Right forelimb (tissue), 1 donor: ENCODE results near the gene ZNF697.
"Not testable (repeated sequence)": the region's sequence is repeated elsewhere in the genome, so short reads cannot be mapped to it uniquely, and the experiment has no call there.

Source experiments
- DNase-seq: peaks from one replicate; pipeline ENCODE4 v3.0.0-alpha.2; 2018

Gene ZNF697

DNA sequence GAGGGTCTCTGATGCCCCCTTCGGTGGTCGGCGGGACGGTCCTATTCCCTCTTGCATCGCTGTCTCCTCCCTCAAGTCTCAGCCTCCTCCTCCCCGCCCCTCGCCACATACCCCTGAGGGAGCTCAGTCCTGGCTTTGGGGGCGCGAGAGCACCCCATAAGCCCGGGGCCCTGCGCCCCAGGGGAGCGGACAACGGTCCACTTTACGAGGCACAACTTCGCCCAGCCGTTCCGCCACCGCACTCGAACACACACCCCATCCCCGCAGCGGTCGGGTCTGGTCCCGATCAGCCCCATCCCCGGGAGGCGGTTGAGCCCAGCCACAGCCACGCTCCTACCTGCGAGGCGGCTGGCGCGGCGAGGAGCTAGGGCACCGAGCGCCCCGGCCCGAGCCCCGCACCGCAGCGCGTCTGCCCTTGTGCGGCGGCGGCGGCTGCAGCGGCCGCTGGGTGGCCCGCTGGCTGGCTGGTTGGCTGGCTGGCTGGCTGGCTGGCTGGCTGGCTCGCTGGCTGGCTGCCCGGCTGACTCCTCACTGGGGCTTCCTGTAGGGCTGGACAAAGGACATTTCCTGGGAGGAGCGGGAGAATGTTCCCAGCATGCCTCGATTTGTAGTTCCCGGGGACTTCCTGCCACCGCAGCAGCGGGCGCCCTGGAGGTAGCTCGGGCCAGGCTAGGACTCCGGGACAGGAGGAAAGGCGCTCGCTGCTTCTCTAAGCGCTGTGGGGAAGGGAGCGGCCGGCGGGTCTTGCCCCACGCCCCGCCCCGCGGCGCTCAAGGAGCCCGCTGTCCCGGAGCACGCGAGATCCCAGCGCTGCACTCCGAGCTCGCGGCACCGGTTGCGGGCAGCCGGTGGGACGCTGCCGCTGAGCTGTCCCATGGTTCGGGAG lies at the start of gene ZNF697:
Gene ZNF697, minus strand, starts transcription at position 533 of the 886 bp plus-strand sequence. CDS start 22,166 bp downstream, outside the sequence.
- DNase-seq: peak; percentile 97

DNA sequence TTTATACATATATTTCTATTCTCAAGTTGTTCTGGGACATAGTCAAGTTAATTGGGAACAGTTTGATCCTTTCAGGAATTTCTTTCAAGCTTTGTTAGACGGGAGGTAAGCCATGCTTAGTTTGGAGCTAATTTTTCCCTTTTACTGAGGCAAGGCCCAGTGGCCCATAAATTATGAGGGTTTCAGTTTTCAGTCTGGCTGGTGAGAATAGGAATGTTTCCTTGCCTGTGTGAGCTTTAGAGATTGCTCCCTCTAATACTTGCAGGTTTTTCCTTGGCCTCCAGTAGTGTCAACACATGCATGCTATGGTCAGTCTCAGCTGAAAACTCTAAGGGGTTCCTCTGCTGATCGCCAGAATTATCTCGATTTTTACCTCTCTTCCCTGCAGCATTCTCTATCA lies 49.5 kb upstream of the ZNF697 start:
- no peak for DNase-seq

DNA sequence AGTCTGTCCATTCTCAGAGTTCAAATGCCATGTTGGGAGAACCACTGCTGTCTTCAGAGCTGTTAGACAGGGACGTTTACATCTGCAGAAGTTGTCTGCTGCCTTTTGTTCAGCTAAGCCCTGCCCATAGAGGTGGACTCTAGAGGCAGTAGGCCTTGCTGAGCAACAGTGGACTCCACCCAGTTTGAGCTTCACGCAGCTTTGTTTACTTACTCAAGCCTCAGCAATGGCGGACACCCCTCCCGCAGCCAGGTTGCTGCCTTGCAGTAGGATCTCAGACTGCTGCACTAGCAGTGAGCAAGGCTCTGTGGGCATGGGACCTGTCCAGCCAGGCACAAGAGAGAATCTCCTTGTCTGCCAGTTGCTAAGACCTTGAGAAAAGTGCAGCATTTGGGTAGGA lies 48.8 kb upstream of the ZNF697 start:
- not testable (repeated sequence) for DNase-seq

DNA sequence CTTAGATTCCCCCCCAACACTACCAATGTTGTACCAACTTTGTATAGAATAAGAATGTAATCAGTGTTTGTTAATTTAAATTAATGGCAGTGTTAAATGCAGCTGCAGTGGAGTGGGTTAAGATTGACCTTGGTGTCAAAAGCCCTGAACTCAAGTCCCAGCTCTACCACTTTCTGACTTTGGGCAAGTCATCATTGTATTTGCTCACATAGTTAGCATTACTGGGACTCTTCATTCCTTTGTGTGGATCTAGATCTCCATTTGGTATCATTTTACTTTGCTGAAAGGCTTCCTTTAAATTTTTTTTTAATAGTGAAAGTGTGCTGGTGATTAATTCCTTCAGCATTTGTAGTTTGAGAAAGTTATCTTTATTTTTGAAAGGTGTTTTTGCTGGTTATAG lies 41.4 kb upstream of the ZNF697 start:
- DNase-seq: no peak

DNA sequence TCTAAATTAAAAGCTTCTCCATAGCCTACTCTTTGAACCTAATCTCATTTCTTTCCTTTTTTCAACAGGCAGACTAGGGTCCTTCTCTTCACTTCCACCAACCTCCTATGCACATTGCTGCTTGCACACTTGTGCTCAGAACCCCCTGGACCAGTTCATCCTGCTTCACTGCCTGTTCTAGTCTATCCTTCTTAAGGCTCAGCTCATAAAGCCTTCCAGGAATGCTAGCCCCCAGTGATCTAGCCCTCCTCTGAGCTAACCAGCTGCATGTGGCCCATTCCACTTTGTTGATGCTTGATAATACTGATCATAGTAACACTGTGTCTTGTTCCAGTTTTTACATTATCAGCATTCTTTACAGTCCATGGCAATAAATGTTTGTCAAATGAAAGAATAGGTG lies 40.7 kb upstream of the ZNF697 start:
- no peak for DNase-seq

DNA sequence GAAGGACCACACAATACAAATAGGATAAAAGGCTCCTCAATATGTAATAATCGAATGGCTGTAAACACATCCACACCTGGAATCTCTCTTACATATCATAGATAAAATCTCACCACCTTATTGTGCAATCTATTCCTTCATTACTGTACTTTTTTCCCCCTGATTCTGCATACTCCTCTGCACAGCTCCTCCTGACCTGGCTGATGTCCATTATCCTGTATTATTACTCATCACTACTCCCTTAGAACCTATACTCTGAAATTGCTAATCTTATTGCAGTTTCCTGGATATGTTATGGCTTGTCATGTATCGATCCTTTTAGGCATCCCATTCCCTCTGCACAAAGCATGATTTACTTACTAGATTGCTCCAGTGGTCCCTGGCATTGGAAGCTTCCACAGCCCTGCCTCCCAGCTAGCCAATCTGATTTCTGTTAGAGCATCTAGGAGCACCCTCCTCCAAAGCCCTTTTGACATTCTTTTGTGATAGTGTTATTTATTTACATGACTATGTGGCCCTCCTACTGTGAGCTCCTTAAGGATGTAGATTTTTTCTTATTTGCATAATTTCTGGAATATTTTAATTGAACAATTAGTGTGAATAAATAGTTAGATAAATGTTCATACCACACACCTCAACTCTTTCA lies 39.5 kb upstream of the ZNF697 start:
- no peak for DNase-seq

DNA sequence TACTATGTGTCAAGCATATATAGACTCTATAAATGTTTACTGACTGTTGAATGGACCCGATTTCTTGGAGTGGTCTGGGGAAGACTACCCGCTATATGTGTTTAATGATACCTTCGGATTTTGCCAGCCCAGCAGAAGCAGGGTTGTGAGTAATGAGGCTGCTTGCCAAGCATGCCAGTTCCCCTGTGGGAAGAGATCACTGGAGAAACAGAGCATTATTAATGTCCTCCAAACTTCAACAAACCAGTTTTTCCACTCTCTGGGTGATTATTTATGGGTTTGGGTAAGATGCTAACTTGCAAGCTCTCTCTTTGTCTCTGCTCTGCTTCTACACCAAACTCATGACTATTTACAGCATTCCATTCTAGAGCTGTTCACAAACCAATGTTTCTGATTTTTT lies 38.6 kb upstream of the ZNF697 start:
- no peak for DNase-seq

DNA sequence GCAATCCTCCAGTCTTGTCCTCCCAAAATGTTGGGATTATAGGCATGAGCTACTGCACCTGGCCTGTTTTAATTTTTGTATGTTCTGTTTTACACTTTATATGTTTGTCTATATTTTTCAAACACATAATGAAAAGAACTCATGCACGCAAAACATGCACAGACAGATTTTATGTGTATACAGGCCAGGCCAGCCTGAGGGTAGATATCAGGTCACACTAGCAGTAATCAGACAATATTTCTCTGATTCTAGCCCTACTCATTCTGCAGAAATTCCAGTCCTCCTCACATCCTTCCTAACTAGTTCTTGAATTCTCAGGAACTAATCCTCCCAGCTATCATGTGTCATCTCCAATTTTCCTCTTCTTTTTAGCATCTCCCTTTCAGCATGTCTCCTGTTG lies 35.8 kb upstream of the ZNF697 start:
- DNase-seq: no peak

DNA sequence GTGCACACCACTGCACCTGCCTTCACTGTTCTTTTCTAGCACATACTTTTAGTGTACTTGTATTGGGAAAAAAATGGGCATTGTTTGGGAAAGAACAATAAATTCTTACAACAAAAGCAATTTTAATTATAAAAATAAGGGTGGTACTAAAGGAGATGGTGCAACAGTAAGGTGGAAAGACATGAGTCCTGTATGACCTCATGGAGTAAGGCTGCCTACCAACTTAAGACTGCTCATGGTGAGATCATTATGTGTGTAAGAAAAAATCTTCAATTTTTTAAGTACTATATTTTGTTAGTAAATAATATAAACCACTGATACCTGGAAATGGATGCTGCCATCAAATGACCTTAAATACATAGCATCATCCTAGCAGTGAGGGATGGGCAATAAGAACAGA lies 34.1 kb upstream of the ZNF697 start:
- DNase-seq: no peak

DNA sequence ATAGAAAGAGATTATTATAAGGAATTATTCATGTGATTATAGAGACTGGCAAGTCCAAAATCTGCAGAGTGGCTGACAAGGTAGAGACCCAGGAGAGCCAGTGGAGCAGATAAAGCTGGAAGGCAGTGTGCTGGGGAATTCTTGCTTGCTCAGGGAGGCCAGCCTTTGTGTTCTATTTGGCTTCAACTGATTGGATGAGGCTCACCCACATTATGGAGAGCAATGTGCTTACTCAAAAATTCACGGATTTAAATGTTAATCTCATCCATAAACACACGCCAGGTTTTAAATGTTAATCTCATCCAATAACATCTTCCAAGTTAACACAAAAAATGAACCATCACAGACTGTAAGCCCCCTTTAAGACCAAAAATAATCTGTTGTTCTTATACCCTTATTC lies 33.5 kb upstream of the ZNF697 start:
- no peak for DNase-seq

DNA sequence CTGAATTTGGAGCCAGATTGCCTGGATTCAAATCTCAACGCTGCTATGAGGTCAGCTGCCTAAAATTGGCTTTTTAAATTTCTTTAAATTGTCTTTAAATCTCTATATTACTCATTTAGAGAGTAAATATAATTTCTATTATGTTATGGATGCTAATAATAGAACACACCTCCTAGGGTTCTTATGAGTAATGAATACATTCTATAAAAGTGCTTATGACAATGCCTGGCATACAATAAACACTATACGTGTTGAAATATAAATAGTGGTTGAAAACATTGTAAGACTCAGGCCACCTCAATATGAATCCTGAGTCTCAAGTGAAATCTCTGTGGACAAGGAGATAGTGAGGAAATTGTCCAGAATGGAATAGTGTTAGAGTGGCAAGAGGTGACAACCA lies 32.7 kb upstream of the ZNF697 start:
- DNase-seq: no peak

DNA sequence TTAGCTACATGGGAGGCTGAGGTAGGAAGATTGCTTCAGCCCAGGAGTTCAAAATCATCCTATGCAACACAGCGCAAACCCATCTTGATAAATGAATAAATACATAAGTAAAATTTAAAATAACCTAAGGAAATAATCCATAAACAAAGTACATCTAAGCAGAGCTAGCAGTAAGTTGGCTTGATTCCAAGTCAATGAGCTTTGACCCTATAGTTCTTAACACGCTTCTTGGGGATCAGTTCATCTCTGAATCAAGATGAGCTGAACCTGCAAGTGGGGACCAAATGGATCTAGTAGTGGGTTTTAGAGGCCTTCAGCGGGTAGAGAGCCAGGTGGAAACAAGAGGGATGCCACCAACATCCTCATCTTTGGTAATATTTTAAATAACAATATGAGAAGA lies 32.1 kb upstream of the ZNF697 start:
- no peak for DNase-seq

DNA sequence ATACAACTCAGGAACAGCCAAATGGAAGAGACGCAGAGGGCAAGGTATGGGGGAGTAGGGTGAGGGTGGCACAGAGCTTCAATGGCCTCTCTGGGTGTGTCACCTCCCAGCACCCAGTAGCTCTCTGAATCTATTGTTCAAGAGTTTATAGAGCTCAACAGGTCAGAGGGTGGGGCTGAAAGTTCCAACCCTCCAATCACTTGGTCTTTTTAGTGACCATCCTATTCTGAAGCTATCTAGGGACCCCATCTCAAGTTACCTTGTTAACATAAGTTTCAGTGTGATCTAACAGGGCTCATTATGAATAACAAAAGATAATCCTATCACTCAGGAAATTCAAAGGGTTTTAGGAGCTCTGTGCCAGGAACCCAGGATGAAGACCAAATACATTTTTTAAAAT lies 31.2 kb upstream of the ZNF697 start:
- DNase-seq: no peak

DNA sequence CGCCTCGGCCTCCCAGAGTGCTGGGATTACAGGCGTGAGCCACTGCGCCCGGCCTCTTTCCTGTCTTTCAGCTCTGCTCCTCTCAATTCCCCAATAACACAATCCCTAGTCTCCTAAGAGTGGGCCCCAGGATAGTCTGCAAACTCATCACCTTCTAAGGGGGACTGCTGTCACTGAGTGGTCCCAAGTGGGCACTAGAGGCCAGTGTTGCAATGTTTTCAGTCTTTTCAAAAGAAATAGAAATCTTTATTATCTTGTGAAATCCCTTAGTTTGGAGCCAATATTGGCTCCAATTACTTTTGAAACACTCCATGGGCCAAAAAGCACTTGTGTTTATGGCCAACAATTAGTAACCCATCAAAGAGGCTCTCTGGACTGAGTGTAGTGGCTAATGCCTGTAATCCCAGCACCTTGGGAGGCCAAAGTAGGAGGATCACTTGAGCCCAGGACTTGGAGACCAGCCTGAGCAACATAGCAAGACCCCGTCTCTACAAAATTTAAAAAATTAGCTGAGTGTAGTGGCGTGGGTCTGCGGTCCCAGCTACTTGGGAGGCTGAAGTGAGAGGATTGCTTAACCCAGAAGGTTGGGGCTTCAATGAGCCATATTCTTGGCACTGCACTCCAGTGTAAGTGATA lies 28.6 kb upstream of the ZNF697 start:
- no peak for DNase-seq

DNA sequence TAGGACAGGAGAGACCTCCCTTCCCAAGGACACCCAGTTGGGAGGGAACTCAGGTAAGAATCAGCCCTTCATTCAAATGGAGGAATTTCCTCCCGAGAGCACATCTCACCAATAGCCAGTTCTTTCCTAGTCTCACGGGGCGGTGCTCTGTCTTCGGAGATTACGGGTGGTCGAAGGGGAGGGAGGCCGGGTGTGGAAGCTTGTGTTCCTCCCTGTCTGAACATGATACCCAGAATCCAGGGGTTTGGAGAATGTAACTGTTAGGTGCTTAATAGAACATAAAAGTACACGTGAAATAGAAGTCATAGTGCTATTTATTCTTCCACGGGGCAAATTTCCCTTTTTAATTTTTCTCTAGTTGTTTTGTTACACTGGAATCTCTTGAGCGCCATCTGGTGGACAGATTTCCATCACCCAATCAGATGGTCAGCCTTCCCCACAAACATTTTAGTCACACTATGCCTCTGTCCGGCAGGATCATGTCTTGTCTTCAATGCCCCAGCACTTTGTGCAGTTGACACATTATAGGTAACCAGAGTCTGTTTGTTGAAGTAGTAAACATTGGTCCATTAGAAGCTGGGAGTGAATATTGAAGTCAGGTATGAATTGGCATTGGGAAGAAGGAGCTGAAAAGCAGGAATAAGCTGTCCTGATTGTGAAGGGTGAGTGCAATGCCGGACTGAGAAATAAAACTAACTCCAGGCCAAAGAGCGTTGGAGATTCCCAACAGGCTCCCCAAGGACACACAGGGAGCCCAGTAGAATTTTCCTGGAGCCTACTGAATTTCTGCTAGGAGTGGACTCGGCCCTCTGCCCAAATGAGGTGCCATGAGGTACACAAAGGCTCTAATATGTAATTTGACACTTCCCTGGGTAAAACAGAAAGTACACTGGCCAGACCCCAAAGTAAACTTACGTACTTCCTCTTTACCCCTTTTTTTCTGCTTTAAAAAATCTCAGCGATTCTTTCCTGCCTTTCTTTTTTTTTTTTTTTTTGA lies 27.6 kb upstream of the ZNF697 start:
- DNase-seq: peak; percentile 85

DNA sequence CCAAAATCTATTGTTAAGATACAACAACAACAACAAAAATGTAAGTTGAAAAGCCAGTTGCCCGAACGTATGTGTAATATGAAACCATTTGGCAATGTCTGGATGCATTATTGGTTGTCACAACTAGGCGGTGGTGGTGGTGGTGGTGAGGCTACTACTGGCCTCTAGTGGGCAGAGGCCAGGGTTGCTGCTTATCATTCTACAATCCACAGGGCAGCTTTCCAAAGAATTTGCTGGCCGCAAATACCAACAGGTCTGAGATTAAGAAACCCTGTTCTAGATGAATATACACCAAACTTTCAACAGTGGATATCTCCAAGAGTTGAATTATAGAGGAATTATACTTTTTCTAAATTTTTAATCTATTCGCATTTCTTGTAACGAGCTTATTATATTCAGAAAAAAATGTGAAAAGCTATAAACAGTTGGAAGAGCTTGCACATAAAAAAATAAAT lies 26.8 kb upstream of the ZNF697 start:
- no peak for DNase-seq

DNA sequence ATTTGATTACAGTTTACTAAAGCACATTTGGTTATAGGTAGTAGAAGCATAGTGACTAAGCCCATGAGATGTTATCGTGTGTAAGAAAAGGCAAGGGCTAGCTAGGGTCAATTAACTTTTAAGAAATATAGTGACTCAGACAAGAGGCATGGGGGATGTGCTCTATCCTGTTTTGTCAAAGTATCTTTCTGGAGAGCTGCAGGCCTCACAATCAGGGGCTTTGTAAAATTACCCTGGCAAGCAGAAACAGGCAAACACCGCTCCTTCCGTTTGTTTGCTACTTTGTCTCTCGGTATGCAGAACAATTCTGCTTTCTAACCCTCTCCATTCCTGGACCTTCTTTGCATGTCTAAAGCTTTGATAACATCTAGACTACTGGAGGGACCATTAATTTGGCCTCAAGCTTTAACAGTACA lies 26.1 kb upstream of the ZNF697 start:
- no peak for DNase-seq

DNA sequence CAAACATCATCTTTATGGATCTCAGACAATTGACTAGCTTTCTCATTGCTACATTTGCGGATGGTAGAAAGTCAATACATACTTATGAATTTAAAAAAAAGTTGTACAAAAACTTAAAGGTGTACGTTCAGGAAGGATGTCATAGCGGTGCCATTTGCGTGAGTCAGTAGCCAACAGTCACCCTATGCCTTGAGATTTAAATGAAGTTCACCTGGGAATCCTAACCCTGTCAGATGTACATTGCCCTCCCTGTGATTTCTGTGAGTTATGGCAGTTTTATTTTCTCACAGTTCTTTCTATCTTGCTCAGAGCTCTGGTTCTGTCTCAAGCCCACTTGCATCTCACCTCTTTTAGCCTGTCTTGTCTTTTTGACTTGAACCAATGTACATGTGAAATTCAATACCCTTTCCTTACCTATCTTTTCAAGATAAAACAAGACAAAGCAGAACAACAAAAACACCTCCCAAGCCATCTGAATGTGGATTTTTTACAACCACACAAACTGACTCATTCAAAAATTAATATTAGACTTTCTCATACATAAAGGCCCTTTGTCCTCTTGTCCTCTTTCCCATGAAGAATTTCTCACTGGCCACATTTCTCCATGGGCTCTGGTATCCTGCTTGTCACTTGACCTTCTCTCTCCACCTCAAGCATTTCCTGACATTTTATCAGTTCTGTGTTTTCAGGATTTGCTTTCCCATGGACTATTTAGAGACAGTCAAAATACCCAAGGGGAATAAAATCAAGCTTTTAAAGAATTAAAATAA lies 25.3 kb upstream of the ZNF697 start:
- DNase-seq: no peak

DNA sequence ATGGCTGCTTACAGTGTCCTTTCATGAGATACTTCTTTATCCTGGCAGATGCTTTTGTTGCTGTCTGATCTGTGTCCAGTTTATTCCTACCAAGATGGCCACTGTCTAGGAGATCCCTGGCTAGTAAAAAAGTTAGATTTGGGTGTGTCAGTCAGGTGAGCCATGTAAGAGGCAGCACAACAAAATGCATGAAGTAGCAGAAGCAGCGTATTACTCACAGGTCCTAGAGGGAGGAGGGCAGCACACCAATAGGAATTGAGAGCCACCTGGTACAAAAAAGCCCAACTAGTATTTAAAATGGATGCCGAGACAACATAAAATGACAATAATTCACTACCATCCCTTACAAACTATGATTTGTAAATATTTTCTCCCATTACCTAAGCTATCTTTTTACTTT lies 22.8 kb upstream of the ZNF697 start:
- no peak for DNase-seq

DNA sequence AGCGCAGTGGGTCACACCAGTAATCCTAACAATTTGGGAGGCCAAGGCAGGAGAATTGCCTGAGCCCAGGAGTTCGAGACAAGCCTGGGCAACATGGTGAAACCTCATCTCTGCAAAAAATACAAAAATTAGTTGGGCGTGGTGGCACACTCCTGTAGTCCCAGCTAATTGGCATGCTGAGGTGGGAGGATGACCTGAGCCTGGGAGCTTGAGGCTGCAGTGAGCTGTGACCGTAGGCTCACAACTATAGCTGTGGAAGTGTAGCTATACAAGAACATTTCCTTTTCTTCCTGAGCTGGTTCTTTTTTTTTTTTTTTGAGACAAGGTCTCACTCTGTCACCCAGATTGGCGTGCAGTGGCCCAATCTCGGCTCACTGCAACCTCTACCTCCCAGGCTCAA lies 19.1 kb upstream of the ZNF697 start:
- DNase-seq: no peak

DNA sequence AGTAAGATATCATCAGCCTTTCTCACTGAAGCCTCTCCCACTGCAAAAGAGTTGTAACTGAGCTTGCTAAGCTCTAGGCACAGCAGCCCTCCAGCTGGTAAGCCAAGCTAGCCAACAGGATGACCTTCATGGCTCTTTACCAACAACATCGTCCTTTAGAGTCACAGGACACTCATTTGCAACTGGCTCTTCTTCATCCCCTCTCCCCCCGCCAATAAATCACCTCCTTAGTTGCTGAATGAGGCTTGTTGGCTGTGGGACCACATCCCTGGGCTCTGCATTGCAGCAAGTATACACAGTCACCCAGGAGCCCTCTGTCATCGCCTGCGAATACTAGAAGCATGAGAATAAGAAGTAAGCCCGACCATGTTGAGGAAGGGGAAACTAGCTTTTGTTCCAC lies 16.0 kb upstream of the ZNF697 start:
- DNase-seq: no peak

DNA sequence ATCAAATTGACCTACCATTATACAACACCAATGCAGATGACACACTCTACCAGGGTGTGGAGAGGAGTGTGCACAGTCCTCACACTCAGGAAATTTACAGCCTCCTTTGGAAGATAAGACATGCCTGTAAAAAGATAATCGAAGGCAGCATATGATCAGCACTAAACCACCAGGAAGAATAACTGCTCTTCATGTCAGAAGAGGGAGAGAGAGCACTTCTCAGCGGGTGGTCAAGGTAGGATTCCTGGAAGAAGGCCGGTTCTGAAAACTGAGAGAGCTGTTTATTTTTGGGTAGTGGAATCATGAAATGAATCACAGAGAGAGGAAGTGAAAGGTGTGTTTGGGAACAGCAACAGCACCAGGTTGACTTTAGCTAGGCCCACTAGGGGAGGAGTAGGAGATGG lies 14.0 kb upstream of the ZNF697 start:
- DNase-seq: no peak
